Stimulated activated naive CD4-positive, alpha-beta T cell treated with Interleukin-2 at 50 U/mL for 16 hours (primary cell): ENCODE data around the gene SCN3B.

Experiments used
- DNase-seq: peaks from one replicate; lab custom pipeline; 2025; lab: John Stamatoyannopoulos, UW

Gene SCN3B

GRCh38 chr11:123653827-123654565 lies 428 bp downstream of the SCN3B start:
- DNase-seq = no peak

GRCh38 chr11:123653483-123653826 lies 969 bp downstream of the SCN3B start:
- no peak for DNase-seq

GRCh38 chr11:123652599-123652998 lies 1.8 kb downstream of the SCN3B start:
- DNase-seq = no peak

- no peak for DNase-seq
These were observed 3.5 kb downstream of the SCN3B start for GRCh38 chr11:123650901-123651300.

GRCh38 chr11:123645286-123645975 lies 9.0 kb downstream of the SCN3B start:
- DNase-seq = no peak

GRCh38 chr11:123642435-123642834 lies 12.0 kb downstream of the SCN3B start:
- DNase-seq = no peak

GRCh38 chr11:123641495-123641840 lies 13.0 kb downstream of the SCN3B start:
- no peak for DNase-seq

GRCh38 chr11:123640677-123641494 lies 13.5 kb downstream of the SCN3B start:
- peak; percentile 18 for DNase-seq

- no peak for DNase-seq
These were observed 14.4 kb downstream of the SCN3B start for GRCh38 chr11:123640029-123640428.

GRCh38 chr11:123630126-123630608 lies 24.3 kb downstream of the SCN3B start:
- no peak for DNase-seq

- no peak for DNase-seq
These were observed 25.3 kb downstream of the SCN3B start for GRCh38 chr11:123628936-123629683.

GRCh38 chr11:123624974-123625373 lies 29.4 kb downstream of the SCN3B start:
- DNase-seq = no peak

- no peak for DNase-seq
These were observed 31.8 kb downstream of the SCN3B start for GRCh38 chr11:123622576-123622975.

- DNase-seq = no peak
These were observed 37.8 kb downstream of the SCN3B start for GRCh38 chr11:123616505-123617198.

GRCh38 chr11:123611698-123612097 lies 42.7 kb downstream of the SCN3B start:
- no peak for DNase-seq

- no peak for DNase-seq
These were observed 45.5 kb downstream of the SCN3B start for GRCh38 chr11:123608945-123609344.

- DNase-seq = no peak
These were observed 46.1 kb downstream of the SCN3B start for GRCh38 chr11:123608371-123608770.

GRCh38 chr11:123607781-123608180 lies 46.6 kb downstream of the SCN3B start:
- DNase-seq = no peak

- DNase-seq = no peak
These were observed 50.8 kb downstream of the SCN3B start for GRCh38 chr11:123603666-123604065.

- DNase-seq = no peak
These were observed 52.7 kb downstream of the SCN3B start for GRCh38 chr11:123601743-123602142.

GRCh38 chr11:123601136-123601535 lies 53.3 kb downstream of the SCN3B start:
- DNase-seq = no peak
